Cardiac muscle cell (in vitro differentiated cells and primary cell): Measurements from ENCODE around the gene EIF2B4. TPM values are rescaled to one million over a fixed set of nuclear protein-coding genes. Genes with fewer than 3 reads are reported as not detected.

Source experiments
- DNase-seq, 2 donors: peaks; one replicate each; pipeline versions ENCODE4 v3.0.0 to v3.0.0-alpha.2; 2010 to 2017; ENCODE audit warnings: low read depth in 1 of 2, low spot score in 1 of 2
- H3K27ac ChIP-seq: fragments of 200-600 bp; sonication (generic); 2 replicates; pipeline ENCODE4 v1.5.1; 2016
- H3K27me3 ChIP-seq: fragments of 200-600 bp; sonication (generic); 2 replicates; pipeline ENCODE4 v1.6.0; 2016; ENCODE audit warnings: control low read depth
- H3K36me3 ChIP-seq: fragments of 200-600 bp; sonication (generic); 2 replicates; pipeline ENCODE4 v1.5.1; 2016; ENCODE audit warnings: control low read depth
- H3K4me1 ChIP-seq: fragments of 200-600 bp; sonication (generic); 2 replicates; pipeline ENCODE4 v1.8.1; 2017; ENCODE audit warnings: low read depth, mild to moderate bottlenecking, mixed run types
- H3K4me3 ChIP-seq: fragments of 200-600 bp; sonication (generic); 2 replicates; pipeline ENCODE4 v1.5.1; 2016; ENCODE audit warnings: mild to moderate bottlenecking
- H3K9me3 ChIP-seq: fragments of 200-600 bp; sonication (generic); 2 replicates; pipeline ENCODE4 v1.5.1; 2017; ENCODE audit warnings: low read depth, mild to moderate bottlenecking, control low read depth
- polyA plus RNA-seq: library from polyadenylated mRNA; unstranded; fragments of >200 nt; fragmentation: Nextera tagmentation; extraction: Ambion mirVana; gene quantifications from 2 replicates; pipeline ENCODE4 v1.2.1, GENCODE V29; 2016
- total RNA-seq: library from RNA; depleted of rRNA; stranded (reverse); fragments of >200 nt; gene quantifications from 2 replicates; pipeline ENCODE4 v1.2.3, GENCODE V29; 2016
- TF ChIP-seq, protein P1 (sequence below): IDR thresholded peaks from 2 replicates; pipeline ENCODE4 v1.5.1; 2012; ENCODE audit warnings: low read depth, mild to moderate bottlenecking, low read length

Gene EIF2B4
- total and polyA plus RNA-seq, 2 experiments from 2014 or later = 41.5 to 93.9 TPM

DNA sequence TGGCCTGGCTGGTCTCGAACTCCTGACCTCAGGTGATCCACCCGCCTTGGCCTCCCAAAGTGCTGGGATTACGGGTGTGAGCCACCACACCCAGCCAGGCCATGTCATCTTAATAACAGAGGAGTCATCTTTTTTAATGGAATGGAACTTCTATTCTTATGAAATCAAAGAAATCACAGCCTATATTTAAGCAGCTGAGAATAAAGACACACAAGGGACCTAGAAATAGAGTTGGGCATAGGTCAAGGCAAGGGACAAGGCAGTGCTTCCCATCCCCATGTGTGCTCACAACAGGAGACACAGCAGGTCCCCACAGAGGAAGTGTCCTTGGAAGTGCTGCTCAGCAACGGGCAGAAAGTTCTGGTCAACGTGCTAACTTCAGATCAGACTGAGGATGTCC is 3.4 kb upstream of the EIF2B4 start:
- H3K27me3 ChIP-seq = no peaks in the 10 kb centered on the region
- H3K36me3 ChIP-seq = peaks cover 45% of the 10 kb centered on the region
- TF ChIP-seq, protein P1, sequence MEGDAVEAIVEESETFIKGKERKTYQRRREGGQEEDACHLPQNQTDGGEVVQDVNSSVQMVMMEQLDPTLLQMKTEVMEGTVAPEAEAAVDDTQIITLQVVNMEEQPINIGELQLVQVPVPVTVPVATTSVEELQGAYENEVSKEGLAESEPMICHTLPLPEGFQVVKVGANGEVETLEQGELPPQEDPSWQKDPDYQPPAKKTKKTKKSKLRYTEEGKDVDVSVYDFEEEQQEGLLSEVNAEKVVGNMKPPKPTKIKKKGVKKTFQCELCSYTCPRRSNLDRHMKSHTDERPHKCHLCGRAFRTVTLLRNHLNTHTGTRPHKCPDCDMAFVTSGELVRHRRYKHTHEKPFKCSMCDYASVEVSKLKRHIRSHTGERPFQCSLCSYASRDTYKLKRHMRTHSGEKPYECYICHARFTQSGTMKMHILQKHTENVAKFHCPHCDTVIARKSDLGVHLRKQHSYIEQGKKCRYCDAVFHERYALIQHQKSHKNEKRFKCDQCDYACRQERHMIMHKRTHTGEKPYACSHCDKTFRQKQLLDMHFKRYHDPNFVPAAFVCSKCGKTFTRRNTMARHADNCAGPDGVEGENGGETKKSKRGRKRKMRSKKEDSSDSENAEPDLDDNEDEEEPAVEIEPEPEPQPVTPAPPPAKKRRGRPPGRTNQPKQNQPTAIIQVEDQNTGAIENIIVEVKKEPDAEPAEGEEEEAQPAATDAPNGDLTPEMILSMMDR = no peak
- DNase-seq = no peak
- no peak overlapping the region for H3K4me3 ChIP-seq
- H3K27ac ChIP-seq = no peak overlapping the region
- H3K9me3 ChIP-seq = no peaks in the 10 kb centered on the region
- H3K4me1 ChIP-seq = peaks cover 11% of the 10 kb centered on the region

DNA sequence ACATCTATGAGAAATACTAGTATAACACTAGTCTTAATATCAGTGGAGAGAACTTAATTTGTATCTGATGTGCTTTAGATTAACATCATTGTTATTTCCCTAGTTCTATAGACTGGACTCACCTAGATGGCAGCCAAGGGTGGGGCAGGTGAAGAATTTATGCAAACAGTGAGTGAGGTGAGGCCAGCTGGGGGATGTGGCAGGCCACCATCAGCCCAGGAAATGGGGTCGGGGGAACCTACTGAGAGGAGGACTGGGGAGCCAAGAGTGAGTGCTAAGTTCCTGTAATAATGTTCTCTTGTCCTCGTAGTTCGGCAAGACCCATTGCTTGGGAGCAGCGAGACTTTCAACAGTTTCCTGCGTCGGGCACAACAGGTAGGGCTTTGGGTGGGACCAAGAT is 2.8 kb upstream of the EIF2B4 start:
- H3K4me1 ChIP-seq = peaks cover 11% of the 10 kb centered on the region
- no peak overlapping the region for H3K27ac ChIP-seq
- peaks cover 49% of the 10 kb centered on the region for H3K36me3 ChIP-seq
- TF ChIP-seq, protein P1 = no peak
- no peak for DNase-seq
- H3K4me3 ChIP-seq = no peak overlapping the region
- no peaks in the 10 kb centered on the region for H3K27me3 ChIP-seq
- H3K9me3 ChIP-seq = no peaks in the 10 kb centered on the region

DNA sequence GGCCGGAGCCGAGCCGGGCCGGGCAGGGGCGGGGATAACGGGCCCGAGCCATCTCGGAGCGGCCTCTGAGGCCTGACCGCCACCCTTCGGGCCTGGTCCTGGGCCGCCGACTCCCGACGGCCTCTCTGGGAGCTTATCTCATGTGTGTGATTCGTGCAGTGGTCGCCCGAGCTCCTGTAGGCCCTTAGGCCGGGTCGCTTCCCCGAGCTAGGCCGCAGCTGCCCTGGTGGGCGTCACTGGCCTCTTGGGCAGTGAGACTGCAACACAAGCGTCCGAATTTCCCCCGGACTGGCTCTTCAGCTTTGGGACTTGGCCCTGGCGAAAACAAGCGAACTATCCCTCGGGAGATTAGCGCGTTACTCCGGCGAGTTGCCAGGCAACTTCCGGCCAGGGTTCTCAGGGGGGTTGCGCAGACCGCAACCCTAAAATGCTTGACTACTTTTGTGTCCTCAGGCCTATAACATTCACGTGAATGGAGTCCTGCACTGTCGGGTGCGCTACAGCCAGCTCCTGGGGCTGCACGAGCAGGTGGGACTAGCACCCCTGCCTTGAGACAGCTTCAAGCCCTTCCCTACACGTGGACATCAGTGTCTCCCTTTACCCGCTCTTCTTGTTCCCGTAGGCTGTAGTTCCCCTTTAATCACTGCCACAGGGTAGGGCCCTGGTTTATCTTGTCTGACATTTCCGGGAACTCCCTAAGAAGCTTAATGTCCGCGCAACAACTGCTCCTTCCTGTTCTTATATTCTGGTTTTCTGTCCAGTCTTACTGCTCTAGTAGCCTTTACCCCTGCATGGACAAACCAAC is 880 bp upstream of the EIF2B4 start:
- peak; percentile 14 to 81 for DNase-seq
- peaks cover 49% of the 10 kb centered on the region for H3K36me3 ChIP-seq
- TF ChIP-seq, protein P1 = no peak
- peak overlapping the region; percentile 89 for H3K4me3 ChIP-seq
- H3K9me3 ChIP-seq = no peaks in the 10 kb centered on the region
- H3K27ac ChIP-seq = peak overlapping the region; percentile 93
- H3K4me1 ChIP-seq = peaks cover 11% of the 10 kb centered on the region
- H3K27me3 ChIP-seq = no peaks in the 10 kb centered on the region

DNA sequence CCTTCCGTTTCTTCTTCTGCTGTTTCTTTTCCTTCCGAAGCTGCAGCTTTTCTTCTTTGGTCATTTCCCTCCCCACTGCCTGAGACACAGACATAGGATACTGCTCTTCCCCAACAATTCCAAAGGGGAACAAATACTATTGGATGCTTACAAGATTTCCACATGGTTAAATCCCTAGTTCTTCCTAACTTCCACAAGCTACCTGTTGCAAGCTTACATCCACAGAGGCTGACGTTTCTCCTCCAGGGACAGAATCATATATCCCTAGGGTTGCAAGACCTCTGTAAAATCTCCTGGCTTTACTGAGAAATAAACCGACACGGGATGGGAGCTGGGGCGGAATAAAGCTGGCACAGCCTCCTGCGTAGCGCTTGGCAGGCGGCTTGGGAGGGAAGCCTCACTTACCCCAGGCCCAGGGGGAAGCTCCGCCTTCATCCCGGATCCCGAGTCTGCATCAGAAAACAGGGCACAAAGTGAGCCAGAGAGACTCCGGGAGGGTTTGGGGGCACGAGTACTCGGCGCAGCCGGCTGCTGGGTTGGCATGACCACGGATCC is 590 bp downstream of the EIF2B4 start:
- Histone ChIP-seq H3K27me3 (no peaks in the 10 kb centered on the region), H3K4me1 (peaks cover 11% of the 10 kb centered on the region), H3K9me3 (no peaks in the 10 kb centered on the region), H3K36me3 (peaks cover 44% of the 10 kb centered on the region), H3K4me3 (peak overlapping the region; percentile 89), H3K27ac (peak overlapping the region; percentile 80)
- TF ChIP-seq, protein P1 = no peak
- DNase-seq = peak in 1 of 2 donors; percentile 73

DNA sequence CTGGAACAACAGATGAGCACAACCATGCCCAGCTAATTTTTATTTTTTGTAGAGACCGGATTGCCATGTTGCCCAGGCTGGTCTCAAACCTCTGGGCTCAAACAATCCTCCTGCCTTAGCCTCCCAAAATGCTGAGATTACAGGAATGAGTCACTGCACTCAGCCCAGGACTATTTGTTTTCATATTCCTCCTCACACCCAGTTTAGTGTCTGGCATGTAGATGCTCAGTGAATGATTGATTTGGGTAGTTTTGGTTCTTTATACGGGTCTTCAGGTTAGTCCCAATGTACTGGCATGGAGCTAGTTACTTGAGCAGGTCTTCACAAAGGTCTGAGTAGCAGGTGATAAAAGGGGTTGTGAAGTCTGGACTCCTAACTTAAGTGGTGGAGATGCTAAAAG is 6.2 kb downstream of the EIF2B4 start:
- Histone ChIP-seq H3K27ac (no peak overlapping the region), H3K4me3 (no peak overlapping the region), H3K27me3 (no peaks in the 10 kb centered on the region), H3K36me3 (peaks cover 32% of the 10 kb centered on the region), H3K9me3 (no peaks in the 10 kb centered on the region), H3K4me1 (no peaks in the 10 kb centered on the region)
- TF ChIP-seq, protein P1 = no peak
- no peak for DNase-seq
